ENCODE data around the gene PACRG. TPM values are rescaled to one million over a fixed set of nuclear protein-coding genes. Genes with fewer than 3 reads are reported as not detected.

PACRG gene
- total RNA-seq, 1 experiment from 2014 or later = 0.26 TPM

DNA sequence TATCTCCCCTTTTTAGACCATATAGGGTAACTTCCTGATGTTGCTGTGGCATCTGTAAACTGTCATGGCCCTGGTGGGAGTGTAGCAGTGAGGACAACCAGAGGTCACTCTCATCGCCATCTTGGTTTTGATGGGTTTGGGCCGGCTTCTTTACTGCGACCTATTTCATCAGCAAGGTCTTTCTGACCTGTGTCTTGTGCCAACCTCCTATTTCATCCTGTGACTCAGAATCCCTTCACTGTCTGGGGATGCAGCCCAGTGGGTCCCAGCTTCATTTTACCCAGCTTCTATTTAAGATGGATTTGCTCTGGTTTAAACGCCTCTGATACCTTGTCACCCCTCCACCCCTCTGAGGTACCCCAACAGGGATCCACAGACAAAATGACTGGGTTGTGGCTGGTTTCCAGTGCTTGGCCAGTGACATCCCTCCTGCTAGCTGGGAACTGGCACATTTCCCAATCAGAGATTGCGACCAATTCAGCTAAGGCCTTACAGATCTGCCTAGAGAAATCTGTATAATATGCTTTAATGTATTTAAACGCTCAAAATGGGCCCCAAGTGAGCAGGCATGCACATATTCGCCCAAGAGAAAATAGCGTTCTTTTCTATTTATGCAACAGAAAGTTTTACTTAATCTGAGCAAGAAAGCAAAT is 371.2 kb downstream of the PACRG start:
- Histone ChIP-seq H4K20me1 (ENCODE audit: control insufficient read depth, insufficient read depth, insufficient read length) (no peaks in the 10 kb centered on the region), H3K56ac (ENCODE audit: insufficient read length, low read depth, low read length) (no peak overlapping the region), H3K27me3 (ENCODE audit: insufficient read depth, low read length) (no peaks in the 10 kb centered on the region), H2BK120ac (ENCODE audit: low read depth, low read length, poor library complexity, severe bottlenecking) (no peak overlapping the region), H3K4me1 (ENCODE audit: insufficient read depth, low read length) (peaks cover 3% of the 10 kb centered on the region), H3K23me2 (ENCODE audit: insufficient read length, low read depth, low read length, poor library complexity, severe bottlenecking) (no peaks in the 10 kb centered on the region), H4K91ac (ENCODE audit: insufficient read length, low read depth, low read length) (no peak overlapping the region), H3K4me2 (ENCODE audit: insufficient read depth, insufficient read length, low read length) (no peak overlapping the region), H2BK15ac (ENCODE audit: low read depth, low read length) (no peak overlapping the region), H3K9me3 (ENCODE audit: control insufficient read depth, low read depth, low read length) (no peaks in the 10 kb centered on the region), H3K79me2 (ENCODE audit: insufficient read depth, low read length) (no peaks in the 10 kb centered on the region), H3K4ac (ENCODE audit: low read depth, low read length) (no peak overlapping the region), H4K8ac (replicated peaks; ENCODE audit: insufficient read length, low read depth, low read length) (no peak overlapping the region), H3K14ac (ENCODE audit: insufficient read depth, low read length) (no peak overlapping the region), H3K9ac (ENCODE audit: extremely low read depth, insufficient read length, low read length) (no peak overlapping the region), H4K5ac (ENCODE audit: insufficient read length, low read depth, low read length) (no peak overlapping the region), H2AK5ac (ENCODE audit: insufficient read length, low read length) (no peak overlapping the region), H3K23ac (ENCODE audit: insufficient read length, low read depth, low read length) (no peak overlapping the region), H3K79me1 (ENCODE audit: insufficient read depth, low read depth, low read length, poor library complexity, severe bottlenecking) (no peaks in the 10 kb centered on the region), H3K18ac (ENCODE audit: insufficient read length, low read depth, low read length) (peak overlapping the region; percentile 4), H2AFZ (ENCODE audit: low read length) (no peak overlapping the region), H3T11ph (ENCODE audit: low read length) (no peak overlapping the region), H2BK20ac (ENCODE audit: low read depth, low read length, poor library complexity, severe bottlenecking) (no peak overlapping the region), H3K27ac (ENCODE audit: insufficient read length, low read depth, low read length) (no peak overlapping the region), H2BK12ac (ENCODE audit: insufficient read length, low read depth, low read length) (no peak overlapping the region), H2BK5ac (ENCODE audit: insufficient read length, low read length) (no peak overlapping the region)
- peaks cover 9% of the 10 kb centered on the region for H3K27me3 Mint-ChIP-seq (ENCODE audit: low read depth)
- no CpG with 5 or more reads among the region's 8 CpGs for WGBS (ENCODE audit: extremely low coverage, insufficient read length, low lambda C conversion rate)
- TF ChIP-seq, protein P1, sequence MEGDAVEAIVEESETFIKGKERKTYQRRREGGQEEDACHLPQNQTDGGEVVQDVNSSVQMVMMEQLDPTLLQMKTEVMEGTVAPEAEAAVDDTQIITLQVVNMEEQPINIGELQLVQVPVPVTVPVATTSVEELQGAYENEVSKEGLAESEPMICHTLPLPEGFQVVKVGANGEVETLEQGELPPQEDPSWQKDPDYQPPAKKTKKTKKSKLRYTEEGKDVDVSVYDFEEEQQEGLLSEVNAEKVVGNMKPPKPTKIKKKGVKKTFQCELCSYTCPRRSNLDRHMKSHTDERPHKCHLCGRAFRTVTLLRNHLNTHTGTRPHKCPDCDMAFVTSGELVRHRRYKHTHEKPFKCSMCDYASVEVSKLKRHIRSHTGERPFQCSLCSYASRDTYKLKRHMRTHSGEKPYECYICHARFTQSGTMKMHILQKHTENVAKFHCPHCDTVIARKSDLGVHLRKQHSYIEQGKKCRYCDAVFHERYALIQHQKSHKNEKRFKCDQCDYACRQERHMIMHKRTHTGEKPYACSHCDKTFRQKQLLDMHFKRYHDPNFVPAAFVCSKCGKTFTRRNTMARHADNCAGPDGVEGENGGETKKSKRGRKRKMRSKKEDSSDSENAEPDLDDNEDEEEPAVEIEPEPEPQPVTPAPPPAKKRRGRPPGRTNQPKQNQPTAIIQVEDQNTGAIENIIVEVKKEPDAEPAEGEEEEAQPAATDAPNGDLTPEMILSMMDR (conservative IDR thresholded peaks at IDR 0.05) = no peak
- H3K4me3 Mint-ChIP-seq = no peak overlapping the region
- H3K36me3 Mint-ChIP-seq (ENCODE audit: insufficient read depth in 1 of 3, low read depth in 3 of 3) = peaks cover 8 to 16% (median 10%) of the 10 kb centered on the region in 3 experiments
- H3K4me1 Mint-ChIP-seq = peaks cover 38 to 43% of the 10 kb centered on the region in 2 experiments
- peak overlapping the region in 1 of 3 experiments; percentile 79; a peak in 2 of 7 replicates for H3K27ac Mint-ChIP-seq
- no peak for DNase-seq
- peaks cover 10 to 12% of the 10 kb centered on the region in 2 experiments for H3K9me3 Mint-ChIP-seq
